Endometrial microvascular endothelial cells (primary cell): ENCODE results near the gene SGPL1. TPM values are rescaled to one million over a fixed set of nuclear protein-coding genes. Genes with fewer than 3 reads are reported as not detected.

ENCODE experiments used
- in situ Hi-C: cut with HindIII; loops from 2 replicates; pipeline ENCODE4 v1.10.0; 2017; ENCODE audit warnings: low sequenced_read_pairs, low pct_unique_long_range_greater_than_20kb; ENCODE audit errors: inconsistent ontology term
- total RNA-seq: library from RNA; depleted of rRNA; stranded (reverse); fragments of >200 nt; gene quantifications from one replicate; pipeline ENCODE4 v1.2.3, GENCODE V29; 2015; ENCODE audit errors: inconsistent ontology term

SGPL1 gene
- total RNA-seq, 1 donor from 2014 or later: 16.9 TPM

DNA sequence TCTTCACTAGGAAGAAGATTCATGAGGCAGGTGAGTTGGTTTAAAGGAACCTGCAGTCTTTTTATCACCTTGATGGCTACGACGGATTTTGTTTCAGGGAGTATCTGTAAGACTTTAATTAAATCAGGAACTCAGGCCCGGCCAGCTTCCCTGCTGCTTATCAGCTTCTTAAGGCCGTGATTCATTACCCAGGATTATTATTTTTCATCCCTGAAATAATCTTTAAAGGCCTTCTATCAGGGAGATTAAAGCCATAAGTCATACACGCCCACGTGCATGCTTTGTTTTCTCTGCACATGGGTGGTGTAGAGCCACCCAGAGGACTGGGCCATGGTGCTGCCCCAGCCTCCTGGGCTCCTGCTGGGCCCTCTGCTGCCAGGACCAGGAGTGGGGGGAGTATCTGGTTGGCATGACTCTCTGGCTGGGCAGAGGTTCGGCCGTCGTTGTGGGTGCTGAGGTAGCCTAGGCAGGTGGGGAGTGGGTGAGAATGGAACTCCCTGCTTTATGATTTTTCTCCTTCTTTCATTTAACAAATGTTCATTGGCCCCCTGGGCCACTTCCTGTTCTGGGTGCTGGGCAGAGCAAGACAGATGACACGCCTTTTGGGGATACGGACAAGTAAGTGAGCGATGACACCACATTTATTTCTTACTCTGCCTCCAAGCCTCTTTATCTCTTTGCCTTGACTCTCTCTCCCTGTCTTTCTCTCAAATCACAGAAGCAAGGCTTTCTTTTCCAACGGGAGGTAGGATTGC, 111.6 kb downstream of the SGPL1 start:
- in situ Hi-C loops: no loop called here

DNA sequence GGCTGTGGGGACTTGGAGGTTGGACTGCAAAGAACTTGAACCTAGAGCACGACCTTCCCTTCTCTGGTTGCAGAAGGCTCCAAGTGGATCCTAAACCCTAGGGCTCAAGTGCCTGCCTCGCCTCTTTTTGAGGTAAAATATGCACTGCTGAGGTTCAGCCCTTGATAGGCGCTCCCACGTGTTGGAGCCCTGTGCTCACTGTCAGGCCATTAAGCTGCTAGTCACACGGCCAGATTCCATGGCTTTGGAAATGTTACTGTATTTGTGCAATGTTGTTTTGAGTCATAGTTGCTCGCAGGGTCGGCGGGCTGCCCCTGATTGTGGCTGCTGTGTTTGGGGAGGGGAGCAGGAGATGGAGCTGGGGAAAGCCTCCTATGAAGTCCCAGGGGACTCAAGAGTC, 112.4 kb downstream of the SGPL1 start:
- in situ Hi-C loops: no loop called here

DNA sequence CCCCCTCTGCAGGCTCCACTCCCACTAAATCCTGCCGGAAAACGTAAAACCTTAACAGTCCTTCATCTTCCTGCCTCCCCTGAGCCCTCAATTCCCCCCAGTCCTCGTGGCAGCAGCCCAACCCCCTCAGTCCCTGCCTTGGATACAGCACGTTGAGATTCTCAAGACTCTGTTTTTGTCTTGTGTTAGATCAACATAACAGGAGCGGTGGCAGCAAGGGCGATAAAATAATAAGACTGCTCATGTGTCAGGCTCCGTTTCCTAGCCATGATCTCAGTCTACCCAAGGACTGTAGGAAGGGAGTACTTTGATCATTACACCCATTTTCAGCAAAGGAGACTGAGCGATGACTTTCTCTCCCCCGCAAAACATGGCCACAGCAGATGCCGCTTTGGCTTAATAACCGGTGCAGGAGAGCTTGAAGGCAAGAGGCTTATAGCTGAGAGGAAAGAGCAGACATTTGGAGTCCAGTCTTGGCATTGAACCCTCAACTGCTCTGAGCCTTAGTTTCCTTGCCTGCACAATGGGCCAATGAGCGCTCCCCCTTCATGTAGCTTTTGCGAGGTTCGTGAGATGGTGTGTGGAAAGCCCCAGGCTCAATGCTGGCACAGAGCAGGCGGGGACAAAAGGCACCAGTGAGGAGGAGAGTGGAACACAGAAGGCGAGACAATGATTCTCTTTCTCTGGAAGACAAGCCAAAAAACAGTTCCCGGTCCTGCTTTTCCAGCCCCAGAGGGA, 114.7 kb downstream of the SGPL1 start:
- in situ Hi-C loops: no loop called here

Other genes with a start within 250 kb of the SGPL1 start
- not detected for gene PRF1, start 213.2 kb upstream of the SGPL1 start, total RNA-seq
- gene ADAMTS14, start 143.4 kb upstream of the SGPL1 start, total RNA-seq: not detected
- gene TBATA, start 30.6 kb upstream of the SGPL1 start, total RNA-seq: not detected
- 134 TPM for gene PCBD1, start 72.6 kb downstream of the SGPL1 start, total RNA-seq